HTERT RPE-1 (cell line): ENCODE measurements around the gene SPX.

Experiments used
- in situ Hi-C: fragments of 300-500 bp; cut with MboI; formaldehyde crosslinking; loops from 4 replicates; pipeline ENCODE4 v1.14.3; 2020; ENCODE audit warnings: low sequenced_read_pairs

Gene SPX

GRCh38 chr12:21538061-21538653, 12.1 kb downstream of the SPX start:
- in situ Hi-C loops = no loop called here

- in situ Hi-C loops = no loop called here
Observed at GRCh38 chr12:21539797-21540196, 13.7 kb downstream of the SPX start.

GRCh38 chr12:21541773-21542172, 15.7 kb downstream of the SPX start:
- in situ Hi-C loops = no loop called here

GRCh38 chr12:21542403-21542802, 16.3 kb downstream of the SPX start:
- in situ Hi-C loops = no loop called here

- in situ Hi-C loops = no loop called here
Observed at GRCh38 chr12:21543151-21543550, 17.1 kb downstream of the SPX start.

GRCh38 chr12:21545557-21545956, 19.5 kb downstream of the SPX start:
- in situ Hi-C loops = no loop called here

GRCh38 chr12:21546716-21547115, 20.6 kb downstream of the SPX start:
- in situ Hi-C loops = no loop called here

GRCh38 chr12:21547437-21547836, 21.3 kb downstream of the SPX start:
- in situ Hi-C loops = no loop called here

GRCh38 chr12:21551841-21552465, 25.9 kb downstream of the SPX start:
- in situ Hi-C loops = no loop called here

- in situ Hi-C loops = no loop called here
Observed at GRCh38 chr12:21552635-21553328, 26.7 kb downstream of the SPX start.

- in situ Hi-C loops = no loop called here
Observed at GRCh38 chr12:21553329-21553675, 27.2 kb downstream of the SPX start.

- in situ Hi-C loops = no loop called here
Observed at GRCh38 chr12:21558100-21558679, 32.1 kb downstream of the SPX start.

GRCh38 chr12:21559855-21560569, 33.9 kb downstream of the SPX start:
- in situ Hi-C loops = no loop called here

GRCh38 chr12:21561158-21561557, 35.1 kb downstream of the SPX start:
- in situ Hi-C loops = no loop called here

- in situ Hi-C loops = no loop called here
Observed at GRCh38 chr12:21562859-21563258, 36.8 kb downstream of the SPX start.

GRCh38 chr12:21566223-21566906, 40.3 kb downstream of the SPX start:
- in situ Hi-C loops = no loop called here

- in situ Hi-C loops = no loop called here
Observed at GRCh38 chr12:21566907-21567394, 40.9 kb downstream of the SPX start.

- in situ Hi-C loops = no loop called here
Observed at GRCh38 chr12:21568115-21568514, 42.0 kb downstream of the SPX start.

- in situ Hi-C loops = no loop called here
Observed at GRCh38 chr12:21571046-21571445, 45.0 kb downstream of the SPX start.

GRCh38 chr12:21573733-21574358, 47.8 kb downstream of the SPX start:
- in situ Hi-C loops = no loop called here
